SK-N-SH (cell line): ENCODE measurements around the gene ACRBP. TPM values are rescaled to one million over a fixed set of nuclear protein-coding genes. Genes with fewer than 3 reads are reported as not detected.

Experiments
- CTCF ChIA-PET: fragments of 300-600, 350-600 bp; formaldehyde crosslinking; extraction: SDS; loops from one replicate; lab custom pipeline; 2021; lab: Yijun Ruan, JAX
- POLR2A ChIA-PET: fragments of 350-600 bp; sonication (Branson Sonifier 250); formaldehyde crosslinking; extraction: SDS; loops from one replicate; lab custom pipeline; 2020; ENCODE audit warnings: antibody characterized with exemption, inconsistent platforms; lab: Yijun Ruan, JAX
- DNase-seq: peaks from one replicate; pipeline ENCODE4 v3.0.0; 2012
- H2AFZ ChIP-seq: fragments of 200-600 bp; sonication (generic); 2 replicates; pipeline ENCODE4 v1.8.1; 2016; ENCODE audit warnings: antibody characterized with exemption, mild to moderate bottlenecking, low read depth
- H3F3A ChIP-seq: fragments of 200-600 bp; sonication (generic); replicated peaks from 2 replicates; pipeline ENCODE3; 2016; ENCODE audit warnings: antibody characterized with exemption, mild to moderate bottlenecking; ENCODE audit not compliant: insufficient read depth
- H3K27ac ChIP-seq, 2 experiments: fragments of 200-500 bp in 1 of 2; fragments of 200-600 bp in 1 of 2; sonication (Bioruptor generic) in 1 of 2; sonication (generic), shearing (Covaris generic) in 1 of 2; 2 replicates each; pipeline versions ENCODE4 v1.5.1 to v1.6.1; 2014 to 2016; ENCODE audit warnings: low read depth in 2 of 2, inconsistent platforms in 1 of 2, low read length in 1 of 2, mild to moderate bottlenecking in 1 of 2, mixed read lengths in 1 of 2
- H3K27me3 ChIP-seq: fragments of 200-600 bp; sonication (generic), shearing (Covaris generic); 2 replicates; pipeline ENCODE4 v1.6.1; 2016; ENCODE audit warnings: mixed run types; ENCODE audit not compliant: insufficient read depth
- H3K36me3 ChIP-seq, 2 experiments: fragments of 200-500 bp in 1 of 2; fragments of 200-600 bp in 1 of 2; sonication (Bioruptor generic) in 1 of 2; sonication (generic) in 1 of 2; replicated peaks in 1 of 2; 2 replicates each; pipeline versions ENCODE3 to v1.5.1; 2014 to 2016; ENCODE audit warnings: low read length in 1 of 2, mild to moderate bottlenecking in 1 of 2; ENCODE audit not compliant: insufficient read depth in 2 of 2, control insufficient read depth in 1 of 2
- H3K4me1 ChIP-seq, 2 experiments: fragments of 200-500 bp in 1 of 2; fragments of 200-600 bp in 1 of 2; sonication (Bioruptor generic) in 1 of 2; sonication (generic), shearing (Covaris generic) in 1 of 2; 2 replicates each; pipeline versions ENCODE4 v1.5.1 to v1.6.1; 2014 to 2016; ENCODE audit warnings: low read depth in 1 of 2, low read length in 1 of 2, mixed run types in 1 of 2; ENCODE audit not compliant: insufficient read depth in 2 of 2, control insufficient read depth in 1 of 2
- H3K4me2 ChIP-seq: fragments of 200-600 bp; sonication (generic), shearing (Covaris generic); 2 replicates; pipeline ENCODE4 v1.6.1; 2017; ENCODE audit warnings: mixed run types
- H3K4me3 ChIP-seq, 2 experiments: fragments of 200-500 bp in 1 of 2; fragments of 200-600 bp in 1 of 2; sonication (Bioruptor generic) in 1 of 2; sonication (generic), shearing (Covaris generic) in 1 of 2; 2 replicates each; pipeline versions ENCODE4 v1.5.1 to v1.8.1; 2014 to 2016; ENCODE audit warnings: low read depth in 2 of 2, inconsistent platforms in 1 of 2, low read length in 1 of 2, mild to moderate bottlenecking in 1 of 2, mixed read lengths in 1 of 2, moderate library complexity in 1 of 2
- H3K79me2 ChIP-seq: fragments of 200-600 bp; sonication (generic); 2 replicates; pipeline ENCODE4 v1.8.1; 2017; ENCODE audit warnings: mild to moderate bottlenecking; ENCODE audit not compliant: insufficient read depth
- H3K9ac ChIP-seq: fragments of 200-600 bp; sonication (generic); 2 replicates; pipeline ENCODE4 v1.6.1; 2017; ENCODE audit warnings: mixed run types
- H3K9me2 ChIP-seq: fragments of 200-600 bp; sonication (generic); 2 replicates; pipeline ENCODE4 v1.6.1; 2017; ENCODE audit warnings: mixed run types
- H3K9me3 ChIP-seq: fragments of 200-600 bp; sonication (generic); 2 replicates; pipeline ENCODE4 v1.6.1; 2017; ENCODE audit warnings: mixed run types, mild to moderate bottlenecking, moderate library complexity
- H4K20me1 ChIP-seq: fragments of 200-600 bp; sonication (generic); 2 replicates; pipeline ENCODE4 v1.6.1; 2017; ENCODE audit warnings: mild to moderate bottlenecking, mixed run types; ENCODE audit not compliant: insufficient read depth
- EP300 ChIP-seq, 2 experiments: IDR thresholded peaks; 2 replicates each; pipeline versions ENCODE4 v1.4.0 to v1.6.1; 2012; ENCODE audit warnings: borderline replicate concordance in 1 of 2, low read depth in 1 of 2, low read length in 1 of 2
- EZH2phosphoT487 ChIP-seq: fragments of 200-600 bp; sonication (generic); IDR thresholded peaks from 2 replicates; pipeline ENCODE4 v1.6.1; 2017; ENCODE audit warnings: low read depth, mixed run types, mild to moderate bottlenecking, antibody characterized with exemption, moderate library complexity, borderline replicate concordance
- FOSL2 ChIP-seq: IDR thresholded peaks from 2 replicates; pipeline ENCODE4 v1.4.0; 2012; ENCODE audit warnings: low read depth, mild to moderate bottlenecking, moderate library complexity, borderline replicate concordance
- MXI1 ChIP-seq: IDR thresholded peaks from 2 replicates; pipeline ENCODE4 v1.6.1; 2012; ENCODE audit warnings: mild to moderate bottlenecking, low read depth, low read length, improper control_type of control experiment
- NFIC ChIP-seq: IDR thresholded peaks from 2 replicates; pipeline ENCODE4 v1.4.0; 2012; ENCODE audit warnings: borderline replicate concordance
- RXRA ChIP-seq: IDR thresholded peaks from 2 replicates; pipeline ENCODE4 v1.4.0; 2012; ENCODE audit warnings: low read depth, mild to moderate bottlenecking, borderline replicate concordance
- SIN3A ChIP-seq: IDR thresholded peaks from 2 replicates; pipeline ENCODE4 v1.6.1; 2012; ENCODE audit warnings: low read depth, mild to moderate bottlenecking, low read length, moderate library complexity, borderline replicate concordance
- TAF1 ChIP-seq: IDR thresholded peaks from 2 replicates; pipeline ENCODE4 v1.6.1; 2012; ENCODE audit warnings: low read depth, mild to moderate bottlenecking, low read length, moderate library complexity, borderline replicate concordance
- USF1 ChIP-seq: IDR thresholded peaks from 2 replicates; pipeline ENCODE4 v1.4.0; 2012; ENCODE audit warnings: low read depth, borderline replicate concordance
- USF2 ChIP-seq: fragments of 150-350 bp; IDR thresholded peaks from 2 replicates; pipeline ENCODE4 v1.6.1; 2017; ENCODE audit warnings: antibody characterized with exemption, low read length, low read depth, borderline replicate concordance
- ZBTB33 ChIP-seq: IDR thresholded peaks from 2 replicates; pipeline ENCODE4 v1.4.0; 2012; ENCODE audit warnings: low read depth, borderline replicate concordance
- WGBS: methylation state at CpG from one replicate; pipeline ENCODE4 v1.1.6; 2017; ENCODE audit warnings: low lambda C conversion rate; 5-methylcytosine and 5-hydroxymethylcytosine counted together
- polyA plus RNA-seq, 3 experiments: library from polyadenylated mRNA; depleted of rRNA; stranded (reverse); fragments of >200 nt; gene quantifications; 2 replicates each; pipeline ENCODE4 v1.2.3, GENCODE V29; 2012

The ACRBP gene
- polyA plus RNA-seq, 1 of the 3 experiments (the other 2 are of a cell fraction), result 0.71 TPM

- TF ChIP-seq USF2 (no peak), MXI1 (peak; percentile 85; the same call in 1 of the 2 replicates), SIN3A (peak; percentile 67; the same call in 1 of the 2 replicates)
Measured at GRCh38 chr12:6662906-6663742, 15.9 kb upstream of the ACRBP start, which contains the start of gene ING4 (continued).

GRCh38 chr12:6662602-6662905 is 15.3 kb upstream of the ACRBP start:
- H3K4me2 ChIP-seq, result peak overlapping the region; percentile 79
- WGBS, result 3% methylated on average over 10 of the region's 10 CpGs
- no peaks in the 10 kb centered on the region for H3K9me3 ChIP-seq
- H3F3A ChIP-seq, result peaks cover 26% of the 10 kb centered on the region
- TF ChIP-seq USF1 (no peak), FOSL2 (no peak), ZBTB33 (no peak), EZH2phosphoT487 (no peak), NFIC (no peak), RXRA (no peak), EP300 (IDR thresholded peaks at IDR 0.05; ENCODE audit: borderline replicate concordance in 1 of 2, low read depth in 1 of 2, low read length in 1 of 2) (0 out of 4 replicates have a peak, but pooled peaks of 1 of the 2 experiments have one; percentile 4), TAF1 (no peak)
- no peaks in the 10 kb centered on the region for H4K20me1 ChIP-seq
- peaks cover 4% of the 10 kb centered on the region in 2 experiments; a peak in 3 of 4 replicates for H3K4me1 ChIP-seq
- H3K9ac ChIP-seq, result peak overlapping the region; percentile 85
- H3K27ac ChIP-seq, result peak overlapping the region; percentile 67 to 79
- H3K27me3 ChIP-seq, result no peaks in the 10 kb centered on the region
- peak; percentile 88 for DNase-seq
- peak overlapping the region; percentile 74 to 93 for H3K4me3 ChIP-seq
- peaks cover 6 to 18% of the 10 kb centered on the region in 2 experiments for H3K36me3 ChIP-seq
- POLR2A ChIA-PET, result no interaction called here
- H3K9me2 ChIP-seq, result no peaks in the 10 kb centered on the region
- CTCF ChIA-PET, result interaction anchor here (1.0 to 1.8 kb wide), 2 partner anchors 45 to 173 kb away, joined by 4 to 7 read pairs; no protein-coding TSS in a partner anchor
- peak overlapping the region; percentile 72 for H2AFZ ChIP-seq
- peaks cover 51% of the 10 kb centered on the region for H3K79me2 ChIP-seq
